Ectodermal cell (in vitro differentiated cells): ENCODE results near the gene AGTR1. TPM values are rescaled to one million over a fixed set of nuclear protein-coding genes. Genes with fewer than 3 reads are reported as not detected.

Experiments used
- H3K27ac ChIP-seq: 2 replicates; pipeline ENCODE4 v1.7.0; 2013; ENCODE audit warnings: mild to moderate bottlenecking, low read depth, low read length; ENCODE audit not compliant: insufficient read depth, poor library complexity, severe bottlenecking
- H3K27me3 ChIP-seq: 2 replicates; pipeline ENCODE4 v1.7.0; 2013; ENCODE audit warnings: mild to moderate bottlenecking, low read length; ENCODE audit not compliant: insufficient read depth, control insufficient read depth, poor library complexity, severe bottlenecking
- H3K36me3 ChIP-seq: one replicate; pipeline ENCODE4 v1.7.0; 2013; ENCODE audit warnings: low read length; ENCODE audit not compliant: control insufficient read depth, insufficient read depth
- H3K4me1 ChIP-seq: one replicate; pipeline ENCODE4 v1.7.0; 2013; ENCODE audit warnings: low read length; ENCODE audit not compliant: control insufficient read depth, insufficient read depth
- H3K4me3 ChIP-seq: 2 replicates; pipeline ENCODE4 v1.7.0; 2013; ENCODE audit warnings: low read depth, low read length, control low read depth; ENCODE audit not compliant: insufficient read depth
- H3K9me3 ChIP-seq: 2 replicates; pipeline ENCODE4 v1.7.0; 2013; ENCODE audit warnings: mild to moderate bottlenecking, low read length, moderate library complexity; ENCODE audit not compliant: control insufficient read depth
- WGBS, 2 experiments: methylation state at CpG; one replicate each; pipeline ENCODE4 v1.1.7; 2013; ENCODE audit warnings: missing lambda C conversion rate in 2 of 2; 5-methylcytosine and 5-hydroxymethylcytosine counted together
- polyA plus RNA-seq, 4 experiments: library from polyadenylated mRNA; stranded (reverse); fragments of 50-300 nt; gene quantifications; one replicate each; pipeline ENCODE4 v1.2.3, GENCODE V29; 2013

The AGTR1 gene
- polyA plus RNA-seq (2013, experiment 1 of 4) = not detected
- polyA plus RNA-seq (2013, experiment 2 of 4) = not detected
- not detected for polyA plus RNA-seq (2013, experiment 3 of 4)
- polyA plus RNA-seq (2013, experiment 4 of 4) = not detected

GRCh38 chr3:148697306-148698189 is at the start of gene AGTR1:
Gene AGTR1 (plus strand): TSS chr3:148697903. CDS start chr3:148741036, 43,133 bp downstream.
- no peak within 1 kb of the TSS for H3K27ac ChIP-seq
- H3K4me1 ChIP-seq = no peaks in the 10 kb centered on the region
- 2 to 3% methylated on average over 61 of the region's 61 CpGs for WGBS, 2 experiments
- H3K4me3 ChIP-seq = peak within 1 kb of the TSS; percentile 44
- H3K27me3 ChIP-seq = peaks cover 36% of the 10 kb centered on the region
- no peaks in the 10 kb centered on the region for H3K9me3 ChIP-seq
- no peaks in the 10 kb centered on the region for H3K36me3 ChIP-seq

- no peaks in the 10 kb centered on the region for H3K4me1 ChIP-seq
- no peaks in the 10 kb centered on the region for H3K9me3 ChIP-seq
- H3K4me3 ChIP-seq = no peak overlapping the region
- WGBS, 2 experiments = 98 to 100% methylated on average over 3 of the region's 3 CpGs
- no peaks in the 10 kb centered on the region for H3K27me3 ChIP-seq
- no peaks in the 10 kb centered on the region for H3K36me3 ChIP-seq
- H3K27ac ChIP-seq = no peak overlapping the region
Observed at GRCh38 chr3:148648685-148649352, 48.9 kb upstream of the AGTR1 start.

GRCh38 chr3:148651549-148651948 is 46.2 kb upstream of the AGTR1 start:
- Histone ChIP-seq H3K4me1 (no peaks in the 10 kb centered on the region), H3K9me3 (no peaks in the 10 kb centered on the region), H3K4me3 (no peak overlapping the region), H3K36me3 (no peaks in the 10 kb centered on the region), H3K27me3 (no peaks in the 10 kb centered on the region), H3K27ac (no peak overlapping the region)
- 96 to 97% methylated on average over 5 to 6 of the region's 6 CpGs for WGBS, 2 experiments

GRCh38 chr3:148654433-148654832 is 43.3 kb upstream of the AGTR1 start:
- whole genome bisulfite sequencing, 2 experiments = 86 to 91% methylated on average over 3 to 4 of the region's 4 CpGs
- Histone ChIP-seq H3K9me3 (no peaks in the 10 kb centered on the region), H3K27ac (no peak overlapping the region), H3K4me1 (no peaks in the 10 kb centered on the region), H3K27me3 (no peaks in the 10 kb centered on the region), H3K36me3 (no peaks in the 10 kb centered on the region), H3K4me3 (no peak overlapping the region)

GRCh38 chr3:148657470-148657869 is 40.2 kb upstream of the AGTR1 start:
- no peaks in the 10 kb centered on the region for H3K36me3 ChIP-seq
- H3K4me1 ChIP-seq = no peaks in the 10 kb centered on the region
- H3K9me3 ChIP-seq = no peaks in the 10 kb centered on the region
- no peaks in the 10 kb centered on the region for H3K27me3 ChIP-seq
- H3K27ac ChIP-seq = no peak overlapping the region
- no peak overlapping the region for H3K4me3 ChIP-seq
- 92 to 94% methylated on average over 3 to 4 of the region's 4 CpGs for WGBS, 2 experiments

GRCh38 chr3:148659512-148659911 is 38.2 kb upstream of the AGTR1 start:
- 100% methylated on average over 1 of the region's 1 CpG for WGBS, 2 experiments
- no peak overlapping the region for H3K4me3 ChIP-seq
- no peaks in the 10 kb centered on the region for H3K4me1 ChIP-seq
- H3K27ac ChIP-seq = no peak overlapping the region
- no peaks in the 10 kb centered on the region for H3K27me3 ChIP-seq
- no peaks in the 10 kb centered on the region for H3K9me3 ChIP-seq
- no peaks in the 10 kb centered on the region for H3K36me3 ChIP-seq

GRCh38 chr3:148680289-148680688 is 17.4 kb upstream of the AGTR1 start:
- Histone ChIP-seq H3K9me3 (no peaks in the 10 kb centered on the region), H3K36me3 (no peaks in the 10 kb centered on the region), H3K27me3 (no peaks in the 10 kb centered on the region), H3K4me3 (no peak overlapping the region), H3K27ac (no peak overlapping the region), H3K4me1 (no peaks in the 10 kb centered on the region)

GRCh38 chr3:148681080-148681479 is 16.6 kb upstream of the AGTR1 start:
- 86 to 89% methylated on average over 1 of the region's 1 CpG for WGBS, 2 experiments
- Histone ChIP-seq H3K27me3 (no peaks in the 10 kb centered on the region), H3K4me1 (no peaks in the 10 kb centered on the region), H3K4me3 (no peak overlapping the region), H3K27ac (no peak overlapping the region), H3K36me3 (no peaks in the 10 kb centered on the region), H3K9me3 (no peaks in the 10 kb centered on the region)

GRCh38 chr3:148682997-148683396 is 14.7 kb upstream of the AGTR1 start:
- Histone ChIP-seq H3K27ac (no peak overlapping the region), H3K27me3 (no peaks in the 10 kb centered on the region), H3K9me3 (no peaks in the 10 kb centered on the region), H3K4me3 (no peak overlapping the region), H3K36me3 (no peaks in the 10 kb centered on the region), H3K4me1 (no peaks in the 10 kb centered on the region)
- WGBS, 2 experiments = 89 to 95% methylated on average over 3 of the region's 3 CpGs

GRCh38 chr3:148694116-148694515 is 3.6 kb upstream of the AGTR1 start:
- 25 to 71% methylated on average over 1 of the region's 1 CpG for WGBS, 2 experiments
- H3K27ac ChIP-seq = no peak overlapping the region
- H3K27me3 ChIP-seq = peaks cover 28% of the 10 kb centered on the region

More at GRCh38 chr3:148694116-148694515, 3.6 kb upstream of the AGTR1 start:
- Histone ChIP-seq H3K36me3 (no peaks in the 10 kb centered on the region), H3K4me1 (no peaks in the 10 kb centered on the region), H3K4me3 (no peak overlapping the region), H3K9me3 (no peaks in the 10 kb centered on the region)
